Measurements from ENCODE around the gene HAPSTR1.

HAPSTR1 gene

DNA sequence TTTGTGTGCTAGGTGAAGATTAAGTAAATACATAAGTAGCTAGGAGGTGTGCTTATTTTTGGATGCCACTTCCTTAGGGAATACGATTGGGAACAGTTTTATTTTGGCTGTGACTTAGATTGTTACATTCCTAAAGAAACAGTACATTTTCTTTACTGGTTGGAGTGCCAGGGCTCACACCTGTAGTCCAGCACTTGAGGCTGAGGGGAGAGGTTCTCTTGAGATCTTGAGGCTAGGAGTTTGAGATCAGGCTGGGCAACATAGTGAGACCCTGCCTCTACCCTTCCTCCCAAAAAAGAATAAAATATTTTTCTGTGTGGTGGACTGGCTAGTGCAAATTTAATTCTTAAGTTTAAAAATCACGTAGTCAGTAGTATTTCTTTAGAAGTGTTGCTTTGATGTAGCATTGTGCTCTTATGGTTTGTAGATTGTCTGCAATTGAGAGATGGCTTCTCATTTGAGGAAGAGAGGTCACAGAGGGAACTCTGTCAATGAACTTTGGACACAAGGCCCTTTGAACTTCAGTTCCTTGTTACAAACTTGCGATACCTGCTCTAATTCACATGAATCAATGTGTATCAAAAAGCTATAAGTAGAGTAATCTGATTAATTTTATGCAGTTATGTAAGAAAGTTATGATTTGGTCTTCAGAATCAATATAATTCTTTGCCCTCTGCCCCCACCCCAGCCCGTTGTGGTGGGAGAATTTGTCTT lies 7.1 kb downstream of the HAPSTR1 start:
- no peak overlapping the region for H3K27ac ChIP-seq (ENCODE audit: low read length)
- H3K27me3 ChIP-seq (ENCODE audit: insufficient read depth, low read length): no peaks in the 10 kb centered on the region
- peaks cover 99% of the 10 kb centered on the region for H3K36me3 ChIP-seq (ENCODE audit: insufficient read depth, low read depth, low read length)
- no peaks in the 10 kb centered on the region for H3K9me3 ChIP-seq (ENCODE audit: insufficient read depth, low read depth, low read length)
- H3K4me1 ChIP-seq (ENCODE audit: insufficient read depth, low read length): peaks cover 11% of the 10 kb centered on the region
- no peak overlapping the region for H3K4me3 ChIP-seq (ENCODE audit: low read length)
- H3K9ac ChIP-seq (ENCODE audit: low read depth, low read length): no peak overlapping the region

DNA sequence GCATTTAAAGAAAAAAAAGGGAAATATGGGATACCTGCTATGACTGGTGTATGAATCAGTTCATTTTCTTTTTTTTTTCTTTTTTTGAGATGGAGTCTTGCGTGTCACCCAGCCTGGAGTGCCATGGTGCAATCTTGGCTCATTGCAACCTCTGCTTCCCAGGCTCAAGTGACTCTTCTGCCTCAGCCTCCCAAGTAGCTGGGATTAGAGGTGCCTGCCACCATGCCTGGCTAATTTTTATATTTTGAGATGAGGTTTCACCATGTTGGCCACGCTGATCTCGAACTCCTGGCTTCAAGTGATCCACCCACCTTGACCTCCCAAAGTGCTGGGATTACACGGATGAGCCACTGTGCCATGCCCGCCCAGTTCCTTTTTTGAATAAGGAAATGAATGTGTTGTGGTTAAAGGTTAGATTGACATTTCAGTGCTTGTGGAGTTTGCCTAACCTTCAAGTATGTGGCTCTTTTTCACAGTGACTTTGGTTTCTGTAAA lies 7.7 kb downstream of the HAPSTR1 start:
- no peaks in the 10 kb centered on the region for H3K9me3 ChIP-seq (ENCODE audit: insufficient read depth, low read depth, low read length)
- no peak overlapping the region for H3K27ac ChIP-seq (ENCODE audit: low read length)
- peaks cover 99% of the 10 kb centered on the region for H3K36me3 ChIP-seq (ENCODE audit: insufficient read depth, low read depth, low read length)
- H3K9ac ChIP-seq (ENCODE audit: low read depth, low read length): no peak overlapping the region
- peaks cover 11% of the 10 kb centered on the region for H3K4me1 ChIP-seq (ENCODE audit: insufficient read depth, low read length)
- no peak overlapping the region for H3K4me3 ChIP-seq (ENCODE audit: low read length)
- H3K27me3 ChIP-seq (ENCODE audit: insufficient read depth, low read length): no peaks in the 10 kb centered on the region

DNA sequence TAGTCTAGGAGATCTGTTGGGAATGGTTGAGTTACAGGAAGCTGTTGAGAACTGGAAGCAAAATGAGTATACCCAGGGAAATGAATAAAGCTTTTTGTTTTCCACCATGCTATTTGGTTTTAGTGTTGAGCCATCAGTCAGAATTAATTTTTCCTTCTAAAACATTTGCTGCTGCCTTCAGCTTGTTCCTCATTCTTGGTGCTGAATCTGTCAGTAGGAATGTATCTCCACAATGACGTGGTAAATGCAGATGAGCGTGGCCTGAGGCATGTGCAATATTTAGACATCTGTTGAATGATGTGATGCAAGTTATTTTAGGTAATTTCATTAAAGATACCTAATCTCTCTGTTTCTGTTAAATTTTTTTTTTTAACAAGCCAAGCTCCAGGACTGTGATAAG lies 10.9 kb downstream of the HAPSTR1 start:
- Histone ChIP-seq H3K4me1 (ENCODE audit: insufficient read depth, low read length) (no peaks in the 10 kb centered on the region; the same call in 1 of the 2 replicates), H3K9me3 (ENCODE audit: insufficient read depth, low read depth, low read length) (no peaks in the 10 kb centered on the region), H3K9ac (ENCODE audit: low read depth, low read length) (no peak overlapping the region), H3K27me3 (ENCODE audit: insufficient read depth, low read length) (no peaks in the 10 kb centered on the region), H3K36me3 (ENCODE audit: insufficient read depth, low read depth, low read length) (peaks cover 100% of the 10 kb centered on the region), H3K27ac (ENCODE audit: low read length) (no peak overlapping the region), H3K4me3 (ENCODE audit: low read length) (no peak overlapping the region)

DNA sequence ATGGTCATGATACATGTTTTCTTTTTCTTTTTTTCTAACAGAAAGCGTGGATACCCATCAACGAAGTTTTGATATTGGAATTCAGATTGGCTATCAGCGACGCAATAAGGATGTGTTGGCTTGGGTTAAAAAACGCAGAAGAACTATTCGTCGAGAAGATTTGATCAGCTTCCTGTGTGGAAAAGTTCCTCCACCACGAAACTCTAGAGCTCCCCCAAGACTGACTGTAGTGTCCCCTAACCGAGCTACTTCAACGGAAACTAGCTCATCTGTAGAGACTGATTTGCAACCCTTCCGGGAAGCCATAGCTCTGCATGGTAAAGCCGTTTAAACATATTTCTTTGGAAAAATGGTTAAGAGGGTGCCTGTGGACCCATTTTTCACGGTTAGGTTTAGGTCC lies 11.5 kb downstream of the HAPSTR1 start:
- no peaks in the 10 kb centered on the region for H3K9me3 ChIP-seq (ENCODE audit: insufficient read depth, low read depth, low read length)
- H3K9ac ChIP-seq (ENCODE audit: low read depth, low read length): no peak overlapping the region
- no peak overlapping the region for H3K27ac ChIP-seq (ENCODE audit: low read length)
- H3K27me3 ChIP-seq (ENCODE audit: insufficient read depth, low read length): no peaks in the 10 kb centered on the region
- H3K4me1 ChIP-seq (ENCODE audit: insufficient read depth, low read length): peaks cover 4% of the 10 kb centered on the region
- no peak overlapping the region for H3K4me3 ChIP-seq (ENCODE audit: low read length)
- H3K36me3 ChIP-seq (ENCODE audit: insufficient read depth, low read depth, low read length): peaks cover 100% of the 10 kb centered on the region

DNA sequence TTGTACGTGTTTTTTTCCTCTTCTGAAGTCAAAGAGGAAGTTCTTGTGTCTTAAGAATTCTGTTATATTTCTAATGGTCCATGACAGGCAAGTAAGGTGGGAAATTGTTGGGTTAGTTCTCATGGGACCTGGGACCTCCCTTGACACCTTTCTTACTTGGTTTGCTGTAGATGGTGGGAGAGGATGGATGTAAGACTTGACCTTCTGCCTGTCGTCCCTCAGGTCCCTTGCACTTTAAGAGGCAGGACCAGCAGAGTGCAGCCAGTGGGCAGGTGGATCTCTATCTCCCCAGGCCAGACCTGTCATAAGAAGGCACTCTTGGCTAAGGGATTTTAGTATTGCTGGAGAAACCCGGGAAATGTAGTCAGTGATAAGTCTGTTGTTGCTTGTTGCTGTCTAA lies 12.1 kb downstream of the HAPSTR1 start:
- peaks cover 100% of the 10 kb centered on the region for H3K36me3 ChIP-seq (ENCODE audit: insufficient read depth, low read depth, low read length)
- H3K9me3 ChIP-seq (ENCODE audit: insufficient read depth, low read depth, low read length): no peaks in the 10 kb centered on the region
- no peak overlapping the region for H3K9ac ChIP-seq (ENCODE audit: low read depth, low read length)
- no peaks in the 10 kb centered on the region for H3K27me3 ChIP-seq (ENCODE audit: insufficient read depth, low read length)
- H3K4me1 ChIP-seq (ENCODE audit: insufficient read depth, low read length): peaks cover 8% of the 10 kb centered on the region
- no peak overlapping the region for H3K27ac ChIP-seq (ENCODE audit: low read length)
- no peak overlapping the region for H3K4me3 ChIP-seq (ENCODE audit: low read length)

DNA sequence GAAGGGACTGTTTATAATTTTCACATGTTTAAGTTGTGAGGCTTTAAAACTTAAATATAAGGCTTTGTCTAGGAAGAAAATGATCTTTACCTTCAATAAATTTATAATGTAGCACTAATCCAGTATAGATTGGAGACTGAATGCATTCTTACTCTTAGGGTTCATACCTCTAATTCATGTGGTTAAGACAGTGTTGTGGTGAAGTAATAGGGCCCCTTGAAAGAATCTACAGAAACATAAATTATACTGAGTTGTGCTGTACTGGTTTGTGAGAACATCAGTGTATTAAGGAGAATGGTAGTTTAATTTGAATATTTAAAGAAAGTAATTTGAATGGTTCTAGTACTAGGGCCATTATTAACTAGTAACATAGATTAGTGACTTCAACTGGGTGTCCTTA lies 13.7 kb downstream of the HAPSTR1 start:
- Histone ChIP-seq H3K36me3 (ENCODE audit: insufficient read depth, low read depth, low read length) (peaks cover 100% of the 10 kb centered on the region), H3K27ac (ENCODE audit: low read length) (no peak overlapping the region), H3K9me3 (ENCODE audit: insufficient read depth, low read depth, low read length) (no peaks in the 10 kb centered on the region), H3K4me1 (ENCODE audit: insufficient read depth, low read length) (peaks cover 25% of the 10 kb centered on the region), H3K9ac (ENCODE audit: low read depth, low read length) (no peak overlapping the region), H3K27me3 (ENCODE audit: insufficient read depth, low read length) (no peaks in the 10 kb centered on the region), H3K4me3 (ENCODE audit: low read length) (no peak overlapping the region)

DNA sequence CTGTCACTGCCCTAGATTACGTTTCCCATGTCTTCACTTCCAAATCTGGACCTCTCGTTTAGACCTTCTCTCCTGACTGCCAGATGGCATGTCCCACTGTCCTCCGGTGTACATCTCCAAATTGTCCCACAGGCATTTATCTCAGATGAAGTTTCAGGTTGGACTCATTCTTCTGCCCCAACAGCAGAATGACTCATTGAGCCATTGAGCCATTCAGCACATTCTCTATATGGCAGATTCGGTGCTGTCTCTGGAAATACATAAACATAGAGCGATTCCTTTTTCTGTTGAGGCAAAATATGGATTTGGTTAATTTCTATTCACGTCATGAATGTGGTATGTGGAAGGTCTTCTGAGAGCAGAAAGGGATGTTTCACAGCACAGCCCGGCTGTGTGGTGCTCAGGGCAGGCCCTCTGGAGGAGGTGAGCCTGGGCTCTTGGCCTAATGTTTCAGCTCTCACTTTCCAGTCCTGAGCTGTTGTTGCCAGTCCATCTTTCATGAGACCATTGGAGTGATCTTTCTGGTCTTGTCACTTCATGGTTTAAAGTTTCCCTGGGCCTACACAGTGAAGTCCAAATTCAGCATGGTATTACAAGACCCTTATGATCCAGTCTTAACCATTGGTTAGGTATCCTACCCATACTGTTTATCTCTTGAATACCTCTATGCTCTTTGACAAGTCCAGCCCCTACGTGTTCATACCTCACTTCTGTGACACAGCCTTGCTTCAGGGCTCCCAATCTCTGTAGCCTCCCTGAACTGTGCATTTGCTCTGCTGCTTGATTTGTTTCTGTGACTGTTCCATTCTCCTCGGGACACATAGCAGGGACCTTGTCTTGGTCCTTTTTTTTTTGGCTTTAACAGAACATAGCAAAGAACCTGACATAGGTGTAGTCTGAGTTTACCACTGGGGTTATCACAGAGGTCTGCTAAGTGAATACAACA lies 15.9 kb downstream of the HAPSTR1 start:
- H3K36me3 ChIP-seq (ENCODE audit: insufficient read depth, low read depth, low read length): peaks cover 98% of the 10 kb centered on the region
- H3K4me3 ChIP-seq (ENCODE audit: low read length): no peak overlapping the region
- peaks cover 36% of the 10 kb centered on the region for H3K4me1 ChIP-seq (ENCODE audit: insufficient read depth, low read length)
- no peak overlapping the region for H3K9ac ChIP-seq (ENCODE audit: low read depth, low read length)
- H3K27ac ChIP-seq (ENCODE audit: low read length): no peak overlapping the region
- H3K27me3 ChIP-seq (ENCODE audit: insufficient read depth, low read length): no peaks in the 10 kb centered on the region
- H3K9me3 ChIP-seq (ENCODE audit: insufficient read depth, low read depth, low read length): no peaks in the 10 kb centered on the region

DNA sequence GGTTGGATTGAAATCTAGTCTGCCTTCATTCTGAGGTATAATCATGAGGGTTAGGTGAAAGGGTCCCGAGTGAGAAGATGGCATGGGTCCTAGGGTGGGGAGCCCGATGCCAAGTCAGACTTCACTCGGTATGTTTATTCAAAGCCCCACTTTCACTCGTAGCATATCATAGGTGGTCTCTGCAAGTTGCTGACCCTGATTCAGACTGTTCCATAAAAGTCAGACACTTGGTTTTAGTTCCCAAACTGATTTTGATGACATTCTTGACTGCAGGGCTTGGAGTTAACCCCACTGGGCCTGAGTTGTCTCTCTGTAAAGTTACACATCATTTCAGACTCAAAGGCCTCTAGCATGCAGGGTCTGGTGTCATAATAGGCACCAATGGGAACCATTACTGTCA lies 17.8 kb downstream of the HAPSTR1 start:
- Histone ChIP-seq H3K9ac (ENCODE audit: low read depth, low read length) (peak overlapping the region; percentile 10; the same call in 1 of the 2 replicates), H3K27me3 (ENCODE audit: insufficient read depth, low read length) (no peaks in the 10 kb centered on the region), H3K4me3 (ENCODE audit: low read length) (peak overlapping the region; percentile 29; the same call in 1 of the 2 replicates), H3K4me1 (ENCODE audit: insufficient read depth, low read length) (peaks cover 40% of the 10 kb centered on the region), H3K27ac (ENCODE audit: low read length) (no peak overlapping the region), H3K36me3 (ENCODE audit: insufficient read depth, low read depth, low read length) (peaks cover 91% of the 10 kb centered on the region), H3K9me3 (ENCODE audit: insufficient read depth, low read depth, low read length) (no peaks in the 10 kb centered on the region)

DNA sequence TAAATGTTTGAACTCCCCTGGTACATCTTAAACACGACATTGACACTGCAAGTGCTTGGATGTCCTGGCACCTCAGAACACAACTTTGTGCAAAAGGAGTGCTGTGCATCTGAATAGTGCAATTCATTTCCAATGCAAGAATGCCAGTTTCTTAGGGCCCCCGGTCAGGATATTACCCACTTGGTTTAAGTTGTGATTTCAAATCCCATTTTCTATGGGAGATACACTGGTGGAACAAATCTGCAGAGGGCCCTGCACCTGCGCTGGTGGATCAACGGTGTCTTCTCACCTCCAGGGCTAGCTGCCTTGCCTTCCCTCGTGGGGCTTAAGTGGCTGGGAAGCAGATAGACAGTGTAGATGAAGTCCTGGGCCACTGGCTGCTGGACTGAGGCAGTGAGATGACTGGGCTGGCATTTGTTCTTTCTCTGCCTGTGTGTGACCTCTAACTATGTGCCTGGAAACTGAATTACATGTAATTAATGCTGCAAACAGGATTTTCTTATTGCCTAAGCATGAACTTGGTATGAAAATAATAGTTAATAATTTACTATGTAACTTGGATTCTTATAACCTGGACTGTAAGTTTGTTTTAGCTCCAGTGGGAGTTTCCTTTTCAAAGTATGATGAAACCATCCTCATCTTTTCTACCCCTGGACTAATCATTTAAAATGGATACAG lies 20.9 kb downstream of the HAPSTR1 start:
- Histone ChIP-seq H3K36me3 (ENCODE audit: insufficient read depth, low read depth, low read length) (peaks cover 87% of the 10 kb centered on the region), H3K27me3 (ENCODE audit: insufficient read depth, low read length) (no peaks in the 10 kb centered on the region), H3K4me3 (ENCODE audit: low read length) (no peak overlapping the region), H3K27ac (ENCODE audit: low read length) (no peak overlapping the region), H3K9ac (ENCODE audit: low read depth, low read length) (no peak overlapping the region), H3K9me3 (ENCODE audit: insufficient read depth, low read depth, low read length) (no peaks in the 10 kb centered on the region), H3K4me1 (ENCODE audit: insufficient read depth, low read length) (peaks cover 40% of the 10 kb centered on the region)

DNA sequence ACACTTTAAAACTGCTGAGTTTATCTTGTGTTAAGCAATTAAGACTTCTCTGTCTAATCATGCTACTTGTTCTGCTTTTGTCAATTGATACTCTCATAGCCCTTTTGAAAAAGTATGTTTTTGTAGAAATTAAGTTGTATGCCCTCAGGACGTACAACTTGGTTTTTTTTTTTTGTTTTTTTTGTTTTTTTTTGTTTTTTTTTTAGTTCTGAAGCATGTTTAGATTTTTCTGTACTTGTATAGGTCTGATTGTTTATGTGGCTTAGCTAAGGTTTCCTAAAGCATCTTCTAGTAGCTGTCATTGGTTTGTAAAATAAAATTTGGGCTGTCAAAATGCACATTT lies 21.4 kb downstream of the HAPSTR1 start:
- Histone ChIP-seq H3K9me3 (ENCODE audit: insufficient read depth, low read depth, low read length) (no peaks in the 10 kb centered on the region), H3K27ac (ENCODE audit: low read length) (no peak overlapping the region), H3K4me1 (ENCODE audit: insufficient read depth, low read length) (peaks cover 37% of the 10 kb centered on the region)

DNA sequence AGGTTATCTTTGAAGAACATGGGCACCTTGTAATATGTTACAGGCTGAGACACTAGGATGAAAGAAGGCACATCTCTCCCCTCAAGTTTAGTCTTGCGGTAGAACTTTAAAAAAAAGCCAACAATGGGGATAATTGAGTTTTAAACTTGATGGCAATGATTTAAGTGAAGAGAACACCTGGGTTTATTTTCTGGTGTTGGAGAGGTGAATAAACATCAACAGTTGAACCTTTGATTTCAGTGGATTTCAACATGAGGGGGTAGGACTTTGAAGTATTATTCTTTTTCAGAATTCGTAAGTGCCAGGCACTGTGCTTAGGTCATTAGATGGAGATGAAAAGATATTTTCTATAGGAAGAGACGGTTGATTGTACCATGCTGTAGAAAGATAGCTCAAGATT lies 22.3 kb downstream of the HAPSTR1 start:
- no peak overlapping the region for H3K27ac ChIP-seq (ENCODE audit: low read length)
- no peaks in the 10 kb centered on the region for H3K9me3 ChIP-seq (ENCODE audit: insufficient read depth, low read depth, low read length)
- no peak overlapping the region for H3K4me3 ChIP-seq (ENCODE audit: low read length)
- peaks cover 30% of the 10 kb centered on the region for H3K4me1 ChIP-seq (ENCODE audit: insufficient read depth, low read length)
- H3K36me3 ChIP-seq (ENCODE audit: insufficient read depth, low read depth, low read length): peaks cover 88% of the 10 kb centered on the region
- H3K9ac ChIP-seq (ENCODE audit: low read depth, low read length): no peak overlapping the region
- H3K27me3 ChIP-seq (ENCODE audit: insufficient read depth, low read length): no peaks in the 10 kb centered on the region

More for the DNA sequence above, 21.4 kb downstream of the HAPSTR1 start:
- peaks cover 87% of the 10 kb centered on the region for H3K36me3 ChIP-seq (ENCODE audit: insufficient read depth, low read depth, low read length)
- H3K9ac ChIP-seq (ENCODE audit: low read depth, low read length): no peak overlapping the region
- no peak overlapping the region for H3K4me3 ChIP-seq (ENCODE audit: low read length)
- H3K27me3 ChIP-seq (ENCODE audit: insufficient read depth, low read length): no peaks in the 10 kb centered on the region
